Measurements from ENCODE around the gene ZNF576.
"Not testable (repeated sequence)": the region's sequence is repeated elsewhere in the genome, so short reads cannot be mapped to it uniquely, and the experiment has no call there.

The ZNF576 gene

DNA sequence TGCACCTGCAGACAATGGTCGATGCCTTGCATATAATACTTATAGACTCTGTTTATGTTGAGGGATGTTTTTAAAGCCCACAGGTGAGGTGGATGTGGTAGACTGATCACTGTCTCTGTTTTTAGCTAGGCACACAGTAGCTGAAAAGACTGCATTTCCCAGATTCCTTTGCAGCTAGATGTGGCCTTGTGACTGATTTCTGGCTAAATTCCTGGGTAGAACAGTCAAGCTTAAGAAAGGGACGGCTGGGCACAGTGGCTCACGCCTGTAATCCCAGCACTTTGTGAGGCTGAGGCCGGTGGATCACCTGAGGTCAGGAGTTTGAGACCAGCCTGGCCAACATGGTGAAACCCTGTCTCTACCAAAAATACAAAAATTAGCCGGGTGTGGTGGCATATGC is 3.9 kb downstream of the ZNF576 start:
- H3K23ac ChIP-seq (ENCODE audit: low read depth, low read length, poor library complexity); H3K27ac ChIP-seq (replicated peaks; ENCODE audit: low read length); H3K4ac ChIP-seq (ENCODE audit: low read length); H2AFZ ChIP-seq (ENCODE audit: low read length); DNase-seq (ENCODE audit: low spot score); H3K14ac ChIP-seq (ENCODE audit: low read length); H3K18ac ChIP-seq (ENCODE audit: low read length); H3K4me3 ChIP-seq (ENCODE audit: low read length in 2 of 2); H2BK5ac ChIP-seq (ENCODE audit: low read length); H3K4me1 ChIP-seq (ENCODE audit: control insufficient read depth in 2 of 2, insufficient read depth in 1 of 2, low read depth in 1 of 2, low read length in 2 of 2); H2BK12ac ChIP-seq (ENCODE audit: low read length); H3K79me1 ChIP-seq (ENCODE audit: low read depth, low read length); H3K4me2 ChIP-seq (ENCODE audit: insufficient read depth, low read length, poor library complexity, severe bottlenecking); H4K91ac ChIP-seq (ENCODE audit: low read depth, low read length, poor library complexity); H3K27me3 ChIP-seq (ENCODE audit: control insufficient read depth in 3 of 3, insufficient read depth in 3 of 3, low read depth in 1 of 3, low read length in 3 of 3); H3K9me3 ChIP-seq (replicated peaks in 1 of 2; ENCODE audit: control insufficient read depth in 2 of 2, insufficient read depth in 1 of 2, low read depth in 1 of 2, low read length in 2 of 2); H2BK15ac ChIP-seq (ENCODE audit: low read length); H2BK120ac ChIP-seq (ENCODE audit: low read depth, low read length); H3K9ac ChIP-seq (ENCODE audit: low read depth, low read length, poor library complexity); H2AK5ac ChIP-seq (ENCODE audit: low read depth, low read length); H4K8ac ChIP-seq (ENCODE audit: low read depth, low read length): not testable (repeated sequence)
- WGBS, 2 donors (ENCODE audit: extremely low coverage in 2 of 2, insufficient read length in 2 of 2, insufficient replicate concordance in 1 of 2) = no CpG with 5 or more reads among the region's 5 CpGs
- peaks cover 15 to 65% of the 10 kb centered on the region in 2 donors for H3K36me3 ChIP-seq (replicated peaks in 1 of 2; ENCODE audit: control insufficient read depth in 2 of 2, insufficient read depth in 2 of 2, low read length in 2 of 2)

DNA sequence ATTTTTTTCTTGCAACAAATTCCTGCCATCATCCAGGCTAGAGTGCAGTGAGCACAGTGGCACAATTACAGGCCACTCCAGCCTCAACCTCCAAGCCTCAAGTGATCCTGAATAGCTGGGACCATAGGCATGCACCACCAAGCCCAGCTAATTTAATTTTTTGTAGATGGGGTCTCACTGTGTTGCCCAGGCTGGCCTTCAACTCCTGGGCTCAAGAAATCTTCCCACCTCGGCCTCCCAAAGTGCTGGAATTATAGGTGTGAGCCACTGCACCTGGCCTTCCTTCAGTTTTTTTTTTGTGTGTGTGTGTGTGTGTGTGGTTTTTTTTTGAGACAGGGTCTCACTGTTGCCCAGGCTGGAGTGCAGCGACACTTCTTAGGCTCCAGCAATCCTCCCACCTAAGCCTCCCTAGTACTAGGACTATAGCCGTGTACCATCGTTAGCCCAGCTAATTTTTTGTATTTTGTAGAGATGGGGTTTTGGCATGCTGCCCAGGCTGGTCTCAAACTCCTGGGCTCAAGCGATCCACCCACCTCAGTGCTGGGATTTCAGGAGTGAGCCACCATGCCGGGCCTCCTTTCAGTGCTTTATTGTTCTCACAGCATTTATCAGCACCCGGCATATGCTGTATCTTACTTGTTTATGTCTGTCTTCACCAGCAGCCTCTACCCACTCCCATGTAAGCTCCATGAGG is 9.6 kb downstream of the ZNF576 start:
- Histone ChIP-seq H2AK5ac (ENCODE audit: low read depth, low read length) (no peak overlapping the region), H3K18ac (ENCODE audit: low read length) (no peak overlapping the region), H3K4me1 (ENCODE audit: control insufficient read depth in 2 of 2, insufficient read depth in 1 of 2, low read depth in 1 of 2, low read length in 2 of 2) (no peaks in the 10 kb centered on the region), H3K36me3 (replicated peaks in 1 of 2; ENCODE audit: control insufficient read depth in 2 of 2, insufficient read depth in 2 of 2, low read length in 2 of 2) (peaks cover 14 to 80% of the 10 kb centered on the region in 2 donors), H3K4me3 (ENCODE audit: low read length in 2 of 2) (no peak overlapping the region), H3K9me3 (replicated peaks in 1 of 2; ENCODE audit: control insufficient read depth in 2 of 2, insufficient read depth in 1 of 2, low read depth in 1 of 2, low read length in 2 of 2) (no peaks in the 10 kb centered on the region), H2AFZ (ENCODE audit: low read length) (no peak overlapping the region), H3K4me2 (ENCODE audit: insufficient read depth, low read length, poor library complexity, severe bottlenecking) (no peak overlapping the region), H3K9ac (ENCODE audit: low read depth, low read length, poor library complexity) (no peak overlapping the region), H3K14ac (ENCODE audit: low read length) (no peak overlapping the region), H2BK5ac (ENCODE audit: low read length) (no peak overlapping the region), H3K27ac (replicated peaks; ENCODE audit: low read length) (no peak overlapping the region), H3K27me3 (ENCODE audit: control insufficient read depth in 3 of 3, insufficient read depth in 3 of 3, low read depth in 1 of 3, low read length in 3 of 3) (no peaks in the 10 kb centered on the region), H4K91ac (ENCODE audit: low read depth, low read length, poor library complexity) (no peak overlapping the region), H2BK120ac (ENCODE audit: low read depth, low read length) (no peak overlapping the region), H3K79me1 (ENCODE audit: low read depth, low read length) (peaks cover 6% of the 10 kb centered on the region), H3K23ac (ENCODE audit: low read depth, low read length, poor library complexity) (no peak overlapping the region), H2BK12ac (ENCODE audit: low read length) (no peak overlapping the region), H4K8ac (ENCODE audit: low read depth, low read length) (no peak overlapping the region), H3K4ac (ENCODE audit: low read length) (no peak overlapping the region), H2BK15ac (ENCODE audit: low read length) (no peak overlapping the region)
- no peak for DNase-seq (ENCODE audit: low spot score)
- no CpG with 5 or more reads among the region's 7 CpGs for WGBS, 2 donors (ENCODE audit: extremely low coverage in 2 of 2, insufficient read length in 2 of 2, insufficient replicate concordance in 1 of 2)

DNA sequence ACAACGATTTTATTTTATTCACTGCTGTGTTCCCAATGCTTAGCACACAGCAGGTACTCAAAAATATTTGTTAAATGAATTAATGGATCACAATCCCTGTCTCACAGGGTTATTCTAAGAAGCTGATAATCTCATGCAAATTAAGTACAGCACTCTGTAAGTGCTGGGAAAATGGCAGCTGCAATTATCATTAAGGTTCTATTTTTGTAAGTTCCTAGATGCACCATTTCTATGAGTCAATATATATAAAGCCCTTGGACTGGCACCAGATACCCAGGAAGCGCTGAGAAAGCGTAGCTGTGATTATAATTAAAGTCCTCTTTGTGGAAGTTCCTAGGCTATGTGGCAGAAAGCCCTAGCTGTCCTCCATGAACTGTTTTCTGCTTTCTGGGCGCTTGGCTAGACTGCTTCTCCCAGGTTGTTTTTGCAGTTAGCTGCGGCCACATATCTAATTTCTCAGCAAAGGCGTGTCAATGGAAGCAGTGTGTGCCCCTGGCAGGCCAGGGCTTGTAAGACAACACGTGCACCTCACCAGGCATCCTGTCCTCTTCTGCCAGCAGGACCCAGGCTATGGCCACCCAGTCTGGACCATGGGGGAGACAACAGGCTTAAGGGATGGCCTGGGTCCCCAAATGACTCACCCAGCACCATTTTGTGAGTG is 10.3 kb downstream of the ZNF576 start:
- Histone ChIP-seq H3K9me3 (replicated peaks in 1 of 2; ENCODE audit: control insufficient read depth in 2 of 2, insufficient read depth in 1 of 2, low read depth in 1 of 2, low read length in 2 of 2) (no peaks in the 10 kb centered on the region), H3K4ac (ENCODE audit: low read length) (no peak overlapping the region), H3K27me3 (ENCODE audit: control insufficient read depth in 3 of 3, insufficient read depth in 3 of 3, low read depth in 1 of 3, low read length in 3 of 3) (no peaks in the 10 kb centered on the region), H2BK12ac (ENCODE audit: low read length) (no peak overlapping the region), H4K91ac (ENCODE audit: low read depth, low read length, poor library complexity) (no peak overlapping the region), H3K27ac (replicated peaks; ENCODE audit: low read length) (no peak overlapping the region), H3K23ac (ENCODE audit: low read depth, low read length, poor library complexity) (no peak overlapping the region), H3K4me1 (ENCODE audit: control insufficient read depth in 2 of 2, insufficient read depth in 1 of 2, low read depth in 1 of 2, low read length in 2 of 2) (no peaks in the 10 kb centered on the region), H4K8ac (ENCODE audit: low read depth, low read length) (no peak overlapping the region), H3K36me3 (replicated peaks in 1 of 2; ENCODE audit: control insufficient read depth in 2 of 2, insufficient read depth in 2 of 2, low read length in 2 of 2) (peaks cover 13 to 80% of the 10 kb centered on the region in 2 donors), H3K14ac (ENCODE audit: low read length) (no peak overlapping the region), H2BK15ac (ENCODE audit: low read length) (no peak overlapping the region), H3K4me3 (ENCODE audit: low read length in 2 of 2) (no peak overlapping the region), H3K9ac (ENCODE audit: low read depth, low read length, poor library complexity) (no peak overlapping the region), H2BK120ac (ENCODE audit: low read depth, low read length) (no peak overlapping the region), H2BK5ac (ENCODE audit: low read length) (no peak overlapping the region), H3K18ac (ENCODE audit: low read length) (no peak overlapping the region), H3K79me1 (ENCODE audit: low read depth, low read length) (peaks cover 8% of the 10 kb centered on the region), H3K4me2 (ENCODE audit: insufficient read depth, low read length, poor library complexity, severe bottlenecking) (no peak overlapping the region), H2AFZ (ENCODE audit: low read length) (no peak overlapping the region), H2AK5ac (ENCODE audit: low read depth, low read length) (no peak overlapping the region)
- no CpG with 5 or more reads among the region's 7 CpGs for WGBS, 2 donors (ENCODE audit: extremely low coverage in 2 of 2, insufficient read length in 2 of 2, insufficient replicate concordance in 1 of 2)
- DNase-seq (ENCODE audit: low spot score) = no peak

DNA sequence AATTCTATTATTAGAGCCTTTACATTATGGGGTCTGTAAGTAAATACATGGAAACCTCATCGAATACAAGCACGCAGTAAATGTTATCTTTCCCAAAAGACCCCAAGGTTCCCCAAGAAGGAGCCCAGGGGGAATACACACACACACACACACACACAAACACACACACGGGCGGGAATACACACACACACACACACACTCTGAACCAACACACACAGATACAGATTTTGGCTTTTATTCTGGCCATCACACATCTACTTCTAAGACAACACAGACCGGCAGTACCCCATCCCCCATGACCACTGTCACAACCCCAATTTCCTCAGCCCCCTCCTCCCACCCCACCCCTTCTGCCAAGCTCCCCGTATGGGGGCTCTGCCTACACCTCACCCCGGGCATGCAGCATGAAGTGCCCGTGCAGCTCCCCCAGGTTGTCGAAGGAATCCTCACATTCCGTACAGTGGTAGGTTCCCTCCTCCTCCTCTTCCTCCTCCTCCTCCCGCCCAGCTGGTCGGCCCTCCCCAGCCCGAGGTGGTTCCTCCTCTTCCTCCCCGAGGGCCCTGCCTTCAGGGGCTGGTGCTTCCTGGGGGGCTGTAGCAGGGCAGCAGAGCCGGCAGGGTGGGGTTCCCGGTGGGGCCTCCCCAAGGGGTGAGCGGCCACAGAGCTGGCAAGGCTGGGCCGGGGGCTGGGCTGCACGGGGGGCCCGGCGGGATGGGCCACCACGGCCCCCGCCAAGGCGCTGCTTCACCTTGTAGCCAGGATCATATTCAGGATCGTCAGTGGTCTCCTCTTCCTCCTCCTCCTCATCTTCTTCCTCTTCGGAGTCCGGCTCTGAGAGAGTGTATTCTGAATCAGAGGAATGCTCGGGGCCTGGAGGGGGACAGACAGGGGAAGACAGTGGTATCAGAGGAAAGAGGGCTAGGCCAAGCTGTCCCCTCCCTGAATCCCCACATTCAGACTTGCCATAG is 11.1 kb downstream of the ZNF576 start:
- Histone ChIP-seq H3K18ac (ENCODE audit: low read length) (no peak overlapping the region), H3K4ac (ENCODE audit: low read length) (no peak overlapping the region), H3K27ac (replicated peaks; ENCODE audit: low read length) (no peak overlapping the region), H4K91ac (ENCODE audit: low read depth, low read length, poor library complexity) (no peak overlapping the region), H3K36me3 (replicated peaks in 1 of 2; ENCODE audit: control insufficient read depth in 2 of 2, insufficient read depth in 2 of 2, low read length in 2 of 2) (peaks cover 21 to 81% of the 10 kb centered on the region in 2 donors), H4K8ac (ENCODE audit: low read depth, low read length) (no peak overlapping the region), H3K4me3 (ENCODE audit: low read length in 2 of 2) (no peak overlapping the region), H3K9me3 (replicated peaks in 1 of 2; ENCODE audit: control insufficient read depth in 2 of 2, insufficient read depth in 1 of 2, low read depth in 1 of 2, low read length in 2 of 2) (no peaks in the 10 kb centered on the region), H3K14ac (ENCODE audit: low read length) (no peak overlapping the region), H3K23ac (ENCODE audit: low read depth, low read length, poor library complexity) (no peak overlapping the region), H2BK5ac (ENCODE audit: low read length) (no peak overlapping the region), H2BK120ac (ENCODE audit: low read depth, low read length) (no peak overlapping the region), H3K4me1 (ENCODE audit: control insufficient read depth in 2 of 2, insufficient read depth in 1 of 2, low read depth in 1 of 2, low read length in 2 of 2) (no peaks in the 10 kb centered on the region), H2BK15ac (ENCODE audit: low read length) (no peak overlapping the region), H2AK5ac (ENCODE audit: low read depth, low read length) (no peak overlapping the region), H2BK12ac (ENCODE audit: low read length) (no peak overlapping the region), H3K4me2 (ENCODE audit: insufficient read depth, low read length, poor library complexity, severe bottlenecking) (no peak overlapping the region), H2AFZ (ENCODE audit: low read length) (no peak overlapping the region), H3K9ac (ENCODE audit: low read depth, low read length, poor library complexity) (no peak overlapping the region), H3K79me1 (ENCODE audit: low read depth, low read length) (peaks cover 12% of the 10 kb centered on the region), H3K27me3 (ENCODE audit: control insufficient read depth in 3 of 3, insufficient read depth in 3 of 3, low read depth in 1 of 3, low read length in 3 of 3) (no peaks in the 10 kb centered on the region)
- no peak for DNase-seq (ENCODE audit: low spot score)
- WGBS, 2 donors (ENCODE audit: extremely low coverage in 2 of 2, insufficient read length in 2 of 2, insufficient replicate concordance in 1 of 2) = no CpG with 5 or more reads among the region's 28 CpGs
